Stimulated activated CD4-positive, alpha-beta T cell treated with anti-CD3 and anti-CD28 coated beads, Interleukin-1b, Interleukin-23, amount 100 ng/mL, for 48 hours (primary cell): ENCODE data around the gene PMEPA1.

Source experiments
- DNase-seq: peaks from one replicate; pipeline ENCODE4 v3.0.0-alpha.2; 2020

Gene PMEPA1

GRCh38 chr20:57660181-57660921 lies 49.5 kb downstream of the PMEPA1 start:
- DNase-seq = no peak

GRCh38 chr20:57659517-57660180 lies 50.2 kb downstream of the PMEPA1 start:
- DNase-seq = no peak

DNA sequence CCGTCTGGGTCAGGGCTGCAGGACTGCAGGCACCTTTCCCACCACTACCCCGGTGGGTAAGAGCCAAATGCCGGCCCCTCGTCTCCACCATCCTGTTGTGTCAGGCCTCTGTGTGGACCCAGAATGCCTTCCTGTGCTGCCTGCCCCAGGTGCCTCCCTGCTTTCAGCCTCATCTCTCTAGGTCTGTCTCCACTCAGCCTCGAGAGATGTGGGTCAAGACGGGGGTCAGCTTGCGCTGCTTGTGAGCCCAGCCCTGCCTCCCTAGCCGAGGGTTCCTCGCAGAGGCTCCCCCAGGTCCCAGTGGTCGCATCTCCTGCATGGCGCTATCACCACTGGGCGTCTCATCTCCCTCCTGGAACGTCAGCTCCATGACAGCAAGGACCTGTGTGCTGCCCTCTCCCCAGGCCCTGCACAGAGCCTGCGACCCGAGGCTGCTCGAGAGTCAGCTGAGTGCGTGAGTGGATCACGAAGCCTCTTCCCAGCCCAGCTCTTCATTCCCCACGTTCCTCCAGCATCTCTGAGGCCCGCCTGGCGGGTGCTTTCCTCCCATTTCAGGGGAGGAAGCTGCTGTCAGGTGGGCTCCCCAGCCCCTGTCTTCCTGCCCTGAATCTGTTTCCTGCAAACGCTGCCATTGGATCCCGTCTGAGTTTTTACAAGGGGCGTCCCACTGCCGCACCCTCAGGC lies 50.8 kb downstream of the PMEPA1 start:
- DNase-seq = no peak

- DNase-seq = no peak
Observed at GRCh38 chr20:57658447-57658832, 51.4 kb downstream of the PMEPA1 start.

DNA sequence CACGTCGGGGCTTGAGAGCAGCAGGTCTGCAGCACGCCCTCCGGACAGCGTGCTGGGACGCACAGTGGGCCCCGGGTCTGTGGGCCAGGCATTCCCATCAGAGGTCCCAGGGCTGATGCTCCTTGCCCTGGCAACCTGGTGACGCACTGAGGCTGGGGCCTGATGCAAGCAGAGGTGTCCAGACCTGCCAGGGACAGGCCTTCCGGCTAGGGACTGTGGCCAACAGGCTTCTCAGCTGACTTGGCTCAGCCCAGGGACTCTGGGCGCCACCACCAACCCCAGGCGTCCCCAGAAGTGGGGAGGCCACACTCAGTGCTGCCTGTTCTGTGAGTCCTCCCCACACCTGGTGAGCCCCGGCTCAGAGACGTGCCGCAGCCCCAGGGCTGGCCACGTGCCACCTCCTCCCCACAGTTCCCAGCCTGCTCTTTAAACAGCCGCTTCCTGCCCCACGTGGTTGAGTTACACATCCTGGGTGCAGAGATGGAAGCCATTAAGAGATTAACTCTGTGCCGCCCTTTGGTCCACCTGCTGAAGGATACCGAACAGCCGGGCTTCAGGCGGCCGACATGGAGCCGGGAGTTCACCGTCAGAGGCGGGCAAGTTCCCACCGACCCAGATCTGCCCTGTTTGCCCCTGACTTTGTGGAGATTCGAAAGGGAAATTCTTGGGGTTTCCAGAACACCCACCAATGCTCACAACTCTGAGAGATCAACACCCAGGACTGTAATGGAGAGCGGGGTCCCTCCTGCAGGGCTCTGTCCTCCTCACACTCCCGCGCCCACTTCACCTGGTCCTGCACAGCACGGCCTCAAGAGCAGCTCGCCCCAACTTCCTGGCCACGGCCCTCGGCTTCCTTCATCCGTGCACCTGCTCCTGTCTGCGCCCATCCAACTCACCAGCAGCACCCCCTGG lies 52.0 kb downstream of the PMEPA1 start:
- peak; percentile 31 for DNase-seq

DNA sequence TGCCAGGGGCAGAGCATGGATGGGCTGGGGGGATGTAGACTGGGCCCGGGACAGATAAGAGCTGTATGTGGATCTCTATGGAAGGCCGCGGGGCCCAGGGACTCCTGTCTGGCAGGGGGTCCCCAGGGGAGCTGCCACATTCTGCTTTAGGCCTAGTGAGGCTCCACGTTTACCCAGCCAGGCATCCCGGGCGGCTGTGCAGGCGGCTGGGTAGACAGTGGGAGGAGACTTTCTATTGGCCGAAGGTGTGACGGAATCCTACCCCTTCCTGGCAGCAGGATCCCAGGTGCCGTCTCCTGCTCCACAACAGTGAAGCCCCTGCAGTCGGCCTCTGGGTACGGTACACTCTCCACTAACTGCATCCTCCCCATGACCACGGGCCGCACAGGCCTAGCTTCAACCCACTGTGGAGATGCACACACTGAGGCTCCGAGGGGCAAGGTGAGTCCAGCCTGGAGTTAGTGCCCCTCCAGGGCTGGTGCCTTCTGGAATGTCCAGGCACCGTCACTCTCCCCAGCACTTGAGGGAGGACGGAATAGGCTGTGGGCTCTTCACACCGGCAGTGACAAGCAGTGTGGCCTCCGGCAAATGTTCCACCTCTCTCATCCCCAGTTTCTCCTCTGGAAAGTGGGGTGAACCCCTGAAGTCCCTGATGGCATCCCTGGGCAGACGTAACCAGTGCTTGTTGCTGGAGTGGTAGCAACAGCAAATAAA lies 52.8 kb downstream of the PMEPA1 start:
- DNase-seq = no peak

GRCh38 chr20:57656252-57656820 lies 53.5 kb downstream of the PMEPA1 start:
- no peak for DNase-seq

- DNase-seq = no peak
Observed at GRCh38 chr20:57655809-57656155, 54.0 kb downstream of the PMEPA1 start.

DNA sequence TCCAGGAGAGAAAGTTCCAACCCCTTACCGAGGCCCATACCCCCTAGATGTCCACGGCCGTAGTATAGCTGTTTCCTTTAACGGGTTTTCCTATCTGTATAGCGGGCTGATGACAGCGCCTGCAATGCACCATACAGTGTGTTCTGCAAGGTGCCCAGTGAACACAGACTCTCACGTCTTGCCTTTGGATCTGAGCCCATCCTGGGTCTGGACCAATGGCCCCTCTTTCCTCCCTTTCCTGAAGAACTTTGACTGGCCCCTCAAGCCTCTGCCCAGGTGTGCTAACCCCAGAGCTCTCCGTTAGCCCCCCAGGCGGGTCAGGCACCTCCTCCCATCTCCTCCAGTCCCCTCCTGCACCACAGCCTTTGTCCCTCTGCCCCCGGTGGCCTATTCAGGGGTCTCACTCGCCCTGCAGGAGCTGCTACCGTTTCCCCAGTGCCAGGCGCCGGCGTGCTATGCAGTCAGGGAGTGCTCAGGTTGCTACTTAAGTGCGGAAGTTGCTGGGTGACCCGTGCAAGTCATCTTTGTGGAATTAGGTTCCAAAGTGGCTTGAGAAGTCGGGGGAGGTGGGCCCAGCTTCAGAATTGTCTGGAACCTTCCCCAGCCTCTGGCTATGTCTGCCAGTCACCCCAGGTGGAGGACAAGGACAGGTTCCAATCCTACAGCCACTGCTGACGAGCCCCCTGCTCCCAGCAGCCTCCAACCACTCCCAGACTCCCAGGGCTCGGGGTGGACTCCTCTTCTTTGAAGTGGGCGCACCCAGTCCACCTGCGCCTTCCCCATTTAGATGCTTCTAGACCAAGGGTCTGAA lies 54.6 kb downstream of the PMEPA1 start:
- no peak for DNase-seq

DNA sequence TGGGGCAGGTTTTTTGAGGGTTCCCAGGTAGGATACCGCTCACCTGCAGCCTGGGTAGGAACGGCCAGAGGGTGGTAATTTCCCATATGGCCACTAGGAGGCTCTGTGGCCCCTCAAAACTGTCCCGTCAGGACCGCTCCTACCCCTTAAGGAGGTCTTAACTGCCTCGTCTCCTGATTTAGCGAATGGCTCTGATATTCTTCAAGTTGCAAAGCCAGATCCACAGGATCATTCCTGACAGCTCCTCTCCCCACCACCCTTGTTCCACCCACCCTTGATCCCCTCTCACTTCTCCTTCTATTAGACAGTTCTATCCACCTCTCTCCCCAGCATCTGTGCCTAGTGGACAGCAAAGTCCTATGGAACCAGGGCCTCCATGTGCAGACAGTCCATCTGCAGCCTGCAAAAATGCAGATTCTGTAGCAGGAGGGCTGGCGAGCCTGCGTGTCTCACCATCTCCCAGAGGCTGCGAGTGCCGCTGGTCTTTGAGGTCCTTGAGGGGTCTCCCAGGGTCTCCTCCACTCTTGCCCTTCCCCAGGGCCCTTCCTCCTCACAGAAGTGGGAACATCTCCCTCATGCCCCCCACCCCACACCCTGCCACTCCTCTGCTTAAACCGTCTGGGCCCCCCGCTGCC lies 55.3 kb downstream of the PMEPA1 start:
- peak; percentile 49 for DNase-seq

DNA sequence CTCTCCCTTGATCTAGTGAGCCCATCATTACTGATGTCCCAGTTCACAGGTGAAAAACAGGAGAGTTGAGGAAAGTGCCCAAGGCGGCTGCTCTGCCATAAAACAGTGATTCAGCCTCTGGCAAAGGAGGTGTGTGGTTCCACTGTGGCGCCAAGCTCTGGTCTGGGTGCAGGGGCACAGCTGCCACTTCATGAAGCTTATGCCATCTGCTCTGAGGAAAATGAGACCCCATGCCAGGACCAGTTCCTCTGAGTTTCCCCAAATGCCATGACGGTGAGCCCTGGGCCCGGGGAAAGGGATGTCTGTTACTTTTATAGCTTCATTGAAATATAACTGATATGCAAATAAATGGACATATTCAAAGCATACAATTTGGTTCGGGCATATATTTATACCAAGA lies 55.9 kb downstream of the PMEPA1 start:
- no peak for DNase-seq

DNA sequence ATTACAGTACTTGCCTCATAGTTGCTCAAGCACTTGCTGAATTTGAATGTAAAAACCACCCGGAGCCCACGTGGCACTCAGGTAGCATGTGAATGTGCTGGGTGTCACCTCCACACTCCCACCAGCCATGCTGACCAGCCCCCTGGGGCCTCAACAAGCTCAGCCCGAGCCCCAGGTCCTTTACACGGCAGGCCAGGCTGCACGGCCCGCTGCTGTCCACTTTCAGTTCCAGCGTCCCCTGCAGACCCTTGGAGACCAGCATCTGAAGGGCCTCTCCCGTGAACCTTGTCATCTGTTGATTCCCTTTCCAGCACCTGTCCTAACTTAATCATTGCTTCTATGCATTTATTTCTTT lies 56.3 kb downstream of the PMEPA1 start:
- DNase-seq = no peak

GRCh38 chr20:57652606-57653545 lies 56.9 kb downstream of the PMEPA1 start:
- no peak for DNase-seq

DNA sequence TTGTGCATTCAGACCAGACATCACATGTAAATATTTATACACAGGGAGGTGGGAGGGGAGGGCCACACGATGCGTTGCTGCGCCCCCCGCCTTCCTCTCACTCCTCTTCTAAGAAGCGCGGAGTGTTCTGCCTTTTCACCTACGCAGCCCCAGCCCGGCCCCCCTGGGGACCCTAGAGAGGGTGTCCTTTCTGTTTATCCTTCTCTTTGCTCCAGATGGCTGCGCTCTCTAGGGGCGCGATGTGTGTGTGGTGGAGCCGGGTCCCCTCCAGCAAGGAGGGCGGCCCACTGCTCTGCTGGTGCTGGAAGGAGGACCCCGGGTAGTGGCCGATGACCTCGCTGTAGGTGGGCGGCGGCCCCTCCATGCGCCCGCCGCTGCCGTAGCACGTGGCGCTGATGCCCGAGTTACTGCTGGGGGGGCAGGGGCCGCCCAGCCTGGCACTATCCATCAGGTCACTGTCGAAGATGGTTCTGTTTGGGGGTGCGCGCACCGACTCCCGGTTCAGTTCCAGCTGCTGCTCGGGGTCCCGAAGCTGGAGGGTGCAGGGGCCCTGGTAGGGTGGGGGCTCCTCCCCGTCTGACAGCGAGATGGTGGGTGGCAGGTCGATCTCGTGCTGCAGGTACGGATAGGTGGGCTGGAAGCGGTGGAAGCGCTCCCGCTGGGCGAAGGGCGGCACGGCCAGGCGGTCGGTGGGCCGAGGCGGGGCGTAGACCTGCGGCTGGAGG lies 57.8 kb downstream of the PMEPA1 start:
- DNase-seq = no peak

GRCh38 chr20:57650756-57651483 lies 58.9 kb downstream of the PMEPA1 start:
- no peak for DNase-seq

DNA sequence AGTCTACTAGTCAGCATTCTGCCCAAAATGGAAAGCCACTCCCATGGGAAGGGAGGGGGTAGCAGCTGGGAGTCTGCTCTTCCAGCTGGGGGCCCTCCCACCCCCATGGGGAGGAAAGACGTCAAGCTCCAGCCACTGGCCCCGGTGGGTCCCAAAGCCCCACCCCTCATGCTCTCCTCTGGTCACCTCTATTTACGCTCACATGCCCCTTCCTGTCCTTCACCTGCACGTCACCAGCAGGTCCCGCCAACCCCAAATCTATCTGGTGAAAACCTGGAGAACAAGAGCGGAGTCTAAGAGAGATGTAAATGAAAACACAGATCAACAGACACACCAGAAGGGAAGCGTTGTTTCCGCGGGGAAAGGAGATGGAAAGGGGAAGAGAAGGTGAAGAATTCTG lies 59.5 kb downstream of the PMEPA1 start:
- no peak for DNase-seq

DNA sequence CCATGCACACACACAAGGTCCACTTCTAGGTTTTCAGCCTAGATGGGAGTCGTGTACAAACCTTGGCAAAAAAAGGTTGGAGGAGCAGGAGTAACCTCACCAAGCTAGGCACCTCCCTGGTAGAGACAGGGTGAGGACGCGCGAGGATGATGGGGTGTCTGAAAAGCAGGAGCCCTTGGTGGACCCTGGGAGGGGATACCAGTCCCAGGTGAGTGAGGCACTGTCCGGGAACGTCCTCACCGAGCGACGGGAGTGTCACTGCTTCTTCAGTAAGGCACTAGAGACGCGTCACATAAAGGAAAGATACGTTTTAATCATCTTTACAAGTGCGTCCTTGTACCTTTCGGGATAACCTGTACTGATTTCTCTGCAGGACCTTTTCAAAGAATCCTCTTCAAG lies 60.2 kb downstream of the PMEPA1 start:
- DNase-seq = no peak
